ENCODE measurements around the gene PTOV1.

The PTOV1 gene

GRCh38 chr19:49882643-49883042, 31.7 kb downstream of the PTOV1 start:
- TF ChIP-seq CTCF (IDR thresholded peaks at IDR 0.05; ENCODE audit: control insufficient read depth, insufficient read depth, low read depth, low read length, missing control alignments) = no peak
- no peak for DNase-seq (ENCODE audit: low read depth)
- no peak overlapping the region for H3K4me3 ChIP-seq (ENCODE audit: control insufficient read depth, low read depth, low read length)

GRCh38 chr19:49883094-49883493, 32.1 kb downstream of the PTOV1 start:
- no peak for TF ChIP-seq CTCF (IDR thresholded peaks at IDR 0.05; ENCODE audit: control insufficient read depth, insufficient read depth, low read depth, low read length, missing control alignments)
- DNase-seq (ENCODE audit: low read depth) = no peak
- no peak overlapping the region for H3K4me3 ChIP-seq (ENCODE audit: control insufficient read depth, low read depth, low read length)

GRCh38 chr19:49884109-49884508, 33.1 kb downstream of the PTOV1 start:
- no peak overlapping the region for H3K4me3 ChIP-seq (ENCODE audit: control insufficient read depth, low read depth, low read length)
- no peak for TF ChIP-seq CTCF (IDR thresholded peaks at IDR 0.05; ENCODE audit: control insufficient read depth, insufficient read depth, low read depth, low read length, missing control alignments)

GRCh38 chr19:49884760-49885159, 33.8 kb downstream of the PTOV1 start:
- TF ChIP-seq CTCF (IDR thresholded peaks at IDR 0.05; ENCODE audit: control insufficient read depth, insufficient read depth, low read depth, low read length, missing control alignments) = no peak
- no peak overlapping the region for H3K4me3 ChIP-seq (ENCODE audit: control insufficient read depth, low read depth, low read length)
- no peak for DNase-seq (ENCODE audit: low read depth)

More at GRCh38 chr19:49884109-49884508, 33.1 kb downstream of the PTOV1 start:
- DNase-seq (ENCODE audit: low read depth) = no peak

- no peak overlapping the region for H3K4me3 ChIP-seq (ENCODE audit: control insufficient read depth, low read depth, low read length)
- TF ChIP-seq CTCF (IDR thresholded peaks at IDR 0.05; ENCODE audit: control insufficient read depth, insufficient read depth, low read depth, low read length, missing control alignments) = no peak
- no peak for DNase-seq (ENCODE audit: low read depth)
Observed at GRCh38 chr19:49887037-49887664, 36.2 kb downstream of the PTOV1 start.

- H3K4me3 ChIP-seq (ENCODE audit: control insufficient read depth, low read depth, low read length) = no peak overlapping the region
- DNase-seq (ENCODE audit: low read depth) = no peak
- no peak for TF ChIP-seq CTCF (IDR thresholded peaks at IDR 0.05; ENCODE audit: control insufficient read depth, insufficient read depth, low read depth, low read length, missing control alignments)
Observed at GRCh38 chr19:49887665-49888509, 36.9 kb downstream of the PTOV1 start.
